Glutamatergic neuron (in vitro differentiated cells): ENCODE measurements around the gene MORN4. TPM values are rescaled to one million over a fixed set of nuclear protein-coding genes. Genes with fewer than 3 reads are reported as not detected.

Experiments used
- DNase-seq: peaks from one replicate; pipeline ENCODE4 v3.0.0; 2022
- H3K27ac Mint-ChIP-seq: one replicate; pipeline ENCODE4 v1.8.0; 2020; ENCODE audit warnings: mild to moderate bottlenecking, mixed read lengths, inconsistent platforms; ENCODE audit not compliant: unreplicated experiment
- H3K27me3 Mint-ChIP-seq: one replicate; pipeline ENCODE4 v1.8.0; 2020; ENCODE audit warnings: mild to moderate bottlenecking, moderate library complexity, mixed read lengths, inconsistent platforms; ENCODE audit not compliant: unreplicated experiment
- H3K36me3 Mint-ChIP-seq: one replicate; pipeline ENCODE4 v1.8.0; 2020; ENCODE audit warnings: mild to moderate bottlenecking, mixed read lengths, inconsistent platforms; ENCODE audit not compliant: unreplicated experiment
- H3K4me1 Mint-ChIP-seq: one replicate; pipeline ENCODE4 v1.8.0; 2020; ENCODE audit warnings: mild to moderate bottlenecking, low read depth, mixed read lengths, inconsistent platforms; ENCODE audit not compliant: unreplicated experiment
- H3K4me3 Mint-ChIP-seq: one replicate; pipeline ENCODE4 v1.8.0; 2020; ENCODE audit warnings: mild to moderate bottlenecking, mixed read lengths, inconsistent platforms; ENCODE audit not compliant: unreplicated experiment
- H3K9me3 Mint-ChIP-seq: one replicate; pipeline ENCODE4 v1.8.0; 2020; ENCODE audit warnings: mild to moderate bottlenecking, moderate library complexity, mixed read lengths, inconsistent platforms; ENCODE audit not compliant: unreplicated experiment
- CTCF ChIP-seq: fragments of 200-600 bp; sonication (generic); IDR thresholded peaks from one replicate; pipeline ENCODE4 v1.5.0; 2021; ENCODE audit not compliant: partially characterized antibody, unreplicated experiment
- total RNA-seq: library from RNA; stranded (reverse); fragmentation: NEBNext Ultra II Directional; extraction: Animal tissue kit (Norgen Biotek cat#: 25700); gene quantifications from one replicate; pipeline ENCODE4 v1.2.1, GENCODE V29; 2021; ENCODE audit not compliant: unreplicated experiment

Gene MORN4
- total RNA-seq, 1 donor from 2014 or later: 31.4 TPM

GRCh38 chr10:97599272-97599619 lies 34.1 kb downstream of the MORN4 start:
- DNase-seq: no peak
- Mint-ChIP-seq H3K36me3 (no peaks in the 10 kb centered on the region), H3K9me3 (no peaks in the 10 kb centered on the region), H3K27ac (no peak overlapping the region), H3K4me1 (no peaks in the 10 kb centered on the region), H3K4me3 (no peak overlapping the region), H3K27me3 (no peaks in the 10 kb centered on the region)
- TF ChIP-seq CTCF: no peak

GRCh38 chr10:97598407-97599271 lies 34.7 kb downstream of the MORN4 start:
- Mint-ChIP-seq H3K4me3 (no peak overlapping the region), H3K27ac (no peak overlapping the region), H3K9me3 (no peaks in the 10 kb centered on the region), H3K4me1 (no peaks in the 10 kb centered on the region), H3K27me3 (no peaks in the 10 kb centered on the region), H3K36me3 (no peaks in the 10 kb centered on the region)
- no peak for DNase-seq
- no peak for TF ChIP-seq CTCF

GRCh38 chr10:97597778-97598177 lies 35.5 kb downstream of the MORN4 start:
- H3K4me1 Mint-ChIP-seq: no peaks in the 10 kb centered on the region
- no peaks in the 10 kb centered on the region for H3K9me3 Mint-ChIP-seq
- no peak for DNase-seq
- no peaks in the 10 kb centered on the region for H3K36me3 Mint-ChIP-seq
- H3K4me3 Mint-ChIP-seq: no peak overlapping the region
- no peak for TF ChIP-seq CTCF
- no peak overlapping the region for H3K27ac Mint-ChIP-seq
- no peaks in the 10 kb centered on the region for H3K27me3 Mint-ChIP-seq

GRCh38 chr10:97596101-97597082 lies 36.9 kb downstream of the MORN4 start:
- H3K4me3 Mint-ChIP-seq: no peak overlapping the region
- no peak overlapping the region for H3K27ac Mint-ChIP-seq
- no peaks in the 10 kb centered on the region for H3K4me1 Mint-ChIP-seq
- no peaks in the 10 kb centered on the region for H3K27me3 Mint-ChIP-seq
- no peak for DNase-seq
- no peaks in the 10 kb centered on the region for H3K9me3 Mint-ChIP-seq
- H3K36me3 Mint-ChIP-seq: no peaks in the 10 kb centered on the region
- no peak for TF ChIP-seq CTCF
